Amniotic stem cell (primary cell): ENCODE measurements around the gene TMEM209.

Experiments
- DNase-seq: peaks from one replicate; lab custom pipeline; 2025; lab: John Stamatoyannopoulos, UW

TMEM209 gene

GRCh38 chr7:130143986-130144311, 61.3 kb downstream of the TMEM209 start:
- DNase-seq = no peak

- no peak for DNase-seq
Measured at GRCh38 chr7:130143334-130143732, 61.9 kb downstream of the TMEM209 start.

- DNase-seq = no peak
Measured at GRCh38 chr7:130142654-130143333, 62.4 kb downstream of the TMEM209 start.

GRCh38 chr7:130141884-130142653, 63.1 kb downstream of the TMEM209 start:
- DNase-seq = no peak

GRCh38 chr7:130141161-130141883, 63.9 kb downstream of the TMEM209 start:
- no peak for DNase-seq

GRCh38 chr7:130140551-130141160, 64.5 kb downstream of the TMEM209 start:
- no peak for DNase-seq

GRCh38 chr7:130139193-130139960, 65.8 kb downstream of the TMEM209 start:
- DNase-seq = no peak

- DNase-seq = no peak
Measured at GRCh38 chr7:130137207-130137606, 68.0 kb downstream of the TMEM209 start.

GRCh38 chr7:130136579-130137167, 68.5 kb downstream of the TMEM209 start:
- no peak for DNase-seq

- DNase-seq = no peak
Measured at GRCh38 chr7:130135208-130136205, 69.7 kb downstream of the TMEM209 start.

- no peak for DNase-seq
Measured at GRCh38 chr7:130134726-130135125, 70.5 kb downstream of the TMEM209 start.

- no peak for DNase-seq
Measured at GRCh38 chr7:130134106-130134636, 71.0 kb downstream of the TMEM209 start.

GRCh38 chr7:130133029-130133782, 72.0 kb downstream of the TMEM209 start:
- no peak for DNase-seq

- DNase-seq = no peak
Measured at GRCh38 chr7:130131964-130132875, 73.0 kb downstream of the TMEM209 start.

- DNase-seq = no peak
Measured at GRCh38 chr7:130131191-130131834, 73.9 kb downstream of the TMEM209 start.

- DNase-seq = no peak
Measured at GRCh38 chr7:130129011-130129411, 76.2 kb downstream of the TMEM209 start.

GRCh38 chr7:130127821-130128317, 77.3 kb downstream of the TMEM209 start:
- DNase-seq = peak; percentile 18
